ENCODE data around the gene MEIOB.
"Not testable (repeated sequence)": the region's sequence is repeated elsewhere in the genome, so short reads cannot be mapped to it uniquely, and the experiment has no call there.

The MEIOB gene

GRCh38 chr16:1907226-1907860 is 35.4 kb upstream of the MEIOB start:
- DNase-seq (ENCODE audit: low spot score), result no peak

- peak; percentile 70 for DNase-seq (ENCODE audit: low spot score)
These were observed 34.8 kb upstream of the MEIOB start for GRCh38 chr16:1906846-1907165.

GRCh38 chr16:1906055-1906845 is 34.3 kb upstream of the MEIOB start:
- no peak for DNase-seq (ENCODE audit: low spot score)

- DNase-seq (ENCODE audit: low spot score), result no peak
These were observed 32.2 kb upstream of the MEIOB start for GRCh38 chr16:1903845-1904840.

GRCh38 chr16:1903220-1903574 is 31.2 kb upstream of the MEIOB start:
- no peak for DNase-seq (ENCODE audit: low spot score)

GRCh38 chr16:1902547-1903219 is 30.7 kb upstream of the MEIOB start:
- no peak for DNase-seq (ENCODE audit: low spot score)

GRCh38 chr16:1900452-1900774 is 28.4 kb upstream of the MEIOB start:
- DNase-seq (ENCODE audit: low spot score), result no peak

- no peak for DNase-seq (ENCODE audit: low spot score)
These were observed 27.9 kb upstream of the MEIOB start for GRCh38 chr16:1899641-1900451.

- not testable (repeated sequence) for DNase-seq (ENCODE audit: low spot score)
These were observed 25.7 kb upstream of the MEIOB start for GRCh38 chr16:1897692-1898091.

GRCh38 chr16:1895949-1896675 is 24.1 kb upstream of the MEIOB start:
- no peak for DNase-seq (ENCODE audit: low spot score)

GRCh38 chr16:1895068-1895467 is 23.1 kb upstream of the MEIOB start:
- no peak for DNase-seq (ENCODE audit: low spot score)

GRCh38 chr16:1890708-1891050 is 18.7 kb upstream of the MEIOB start:
- no peak for DNase-seq (ENCODE audit: low spot score)

- no peak for DNase-seq (ENCODE audit: low spot score)
These were observed 18.2 kb upstream of the MEIOB start for GRCh38 chr16:1890024-1890707.

- no peak for DNase-seq (ENCODE audit: low spot score)
These were observed 15.9 kb upstream of the MEIOB start for GRCh38 chr16:1887711-1888354.

GRCh38 chr16:1884889-1885288 is 12.9 kb upstream of the MEIOB start:
- no peak for DNase-seq (ENCODE audit: low spot score)

- no peak for DNase-seq (ENCODE audit: low spot score)
These were observed 12.3 kb upstream of the MEIOB start for GRCh38 chr16:1884155-1884760.

GRCh38 chr16:1881172-1881571 is 9.2 kb upstream of the MEIOB start:
- not testable (repeated sequence) for DNase-seq (ENCODE audit: low spot score)

- no peak for DNase-seq (ENCODE audit: low spot score)
These were observed 7.5 kb upstream of the MEIOB start for GRCh38 chr16:1879477-1879876.

GRCh38 chr16:1878256-1878655 is 6.3 kb upstream of the MEIOB start:
- no peak for DNase-seq (ENCODE audit: low spot score)

All from AG20443 (cell line).